Amygdala (tissue), 56 donors: Measurements from ENCODE around the gene GID4.
A peak's percentile ranks its signal among the peaks of the same experiment; 100 is the strongest.

Experiments
- DNase-seq, 56 donors: peaks; one replicate each; lab custom pipeline; 2025; lab: John Stamatoyannopoulos, UW

The GID4 gene

GRCh38 chr17:18093616-18094408 lies 54.6 kb downstream of the GID4 start:
- peak in 5 of 56 donors; percentile 8 to 65 (median 31) for DNase-seq

GRCh38 chr17:18094409-18094807 lies 55.2 kb downstream of the GID4 start:
- no peak for DNase-seq

DNA sequence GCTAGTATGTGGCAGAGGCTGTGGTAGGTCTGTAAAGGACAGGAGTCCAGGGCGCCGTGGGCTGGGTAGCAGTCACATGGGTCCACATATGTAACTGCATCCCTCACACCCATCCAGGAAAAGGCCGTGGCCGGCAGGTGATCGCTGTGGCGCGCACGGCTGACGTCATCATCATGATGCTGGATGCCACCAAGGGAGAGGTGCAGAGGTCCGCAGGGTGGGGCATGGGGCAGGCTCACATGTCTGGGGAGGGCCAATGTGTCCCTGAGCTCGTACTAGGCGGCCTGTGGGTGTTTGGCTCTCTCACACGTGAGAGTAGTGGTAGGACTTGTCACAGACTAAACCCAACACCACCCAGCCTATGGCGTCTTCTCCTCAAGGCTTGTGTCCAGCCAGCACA lies 60.3 kb downstream of the GID4 start:
- no peak for DNase-seq

GRCh38 chr17:18100616-18101015 lies 61.4 kb downstream of the GID4 start:
- DNase-seq: no peak

DNA sequence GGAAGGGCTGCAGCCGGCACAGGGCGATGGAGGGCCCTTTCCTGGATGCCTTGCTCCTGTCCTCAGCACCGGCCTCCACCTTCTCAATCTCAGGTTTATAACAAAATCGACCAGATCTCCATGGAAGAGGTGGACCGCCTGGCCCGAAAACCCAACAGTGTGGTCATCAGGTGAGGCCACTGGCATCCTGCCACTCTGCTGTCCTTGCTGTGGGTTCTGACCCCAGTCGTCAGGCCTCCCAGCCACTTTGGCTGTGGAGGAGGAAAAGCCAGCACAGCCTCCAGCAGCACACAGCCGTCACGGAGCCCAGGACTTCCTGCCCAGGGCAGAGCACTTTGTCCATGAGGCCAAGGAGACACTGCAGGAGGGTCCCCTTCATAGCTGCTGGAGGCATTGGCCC lies 62.6 kb downstream of the GID4 start:
- DNase-seq: no peak

DNA sequence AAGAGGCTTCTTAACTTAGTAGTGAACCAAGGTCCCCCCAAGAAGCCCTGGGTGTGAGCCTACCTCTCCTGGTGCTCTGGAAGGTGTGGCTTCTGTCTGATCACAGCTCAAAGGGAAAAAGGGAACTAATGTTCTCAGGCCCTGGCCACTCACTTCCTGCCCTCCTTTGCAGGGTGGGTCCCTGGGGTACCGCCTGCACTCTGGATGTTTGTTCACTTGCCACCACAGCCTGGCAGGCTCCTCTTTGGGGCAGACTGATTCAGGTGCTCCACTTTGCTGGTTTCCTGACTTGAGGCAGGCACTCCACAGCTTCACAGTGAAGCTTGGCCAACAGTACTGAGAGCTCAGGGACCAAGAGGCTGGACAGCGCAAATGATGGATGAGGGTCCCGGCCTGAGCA lies 63.4 kb downstream of the GID4 start:
- no peak for DNase-seq

DNA sequence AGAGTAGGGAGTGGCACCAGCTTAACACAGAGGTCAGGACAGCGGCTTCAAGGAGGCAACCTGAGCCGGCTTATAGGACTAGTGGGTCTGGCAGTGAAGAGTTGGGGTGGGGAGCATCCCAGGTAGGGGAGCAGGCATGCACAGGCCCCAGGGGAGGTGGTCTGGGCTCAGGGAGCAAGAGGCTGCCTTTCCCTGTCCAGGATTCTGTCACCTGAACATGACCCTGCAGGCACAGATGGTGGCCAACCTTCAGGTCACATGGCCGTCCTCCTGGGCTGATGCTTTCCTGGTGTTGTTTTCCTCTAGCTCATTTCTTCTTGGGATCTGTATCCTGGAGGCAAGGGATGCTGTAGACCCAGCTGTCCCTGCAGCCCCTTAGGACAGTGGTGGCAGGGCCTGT lies 65.8 kb downstream of the GID4 start:
- DNase-seq: no peak

- no peak for DNase-seq
Measured at GRCh38 chr17:18105595-18105994, 66.4 kb downstream of the GID4 start.

- no peak for DNase-seq
Measured at GRCh38 chr17:18106211-18106610, 67.0 kb downstream of the GID4 start.

DNA sequence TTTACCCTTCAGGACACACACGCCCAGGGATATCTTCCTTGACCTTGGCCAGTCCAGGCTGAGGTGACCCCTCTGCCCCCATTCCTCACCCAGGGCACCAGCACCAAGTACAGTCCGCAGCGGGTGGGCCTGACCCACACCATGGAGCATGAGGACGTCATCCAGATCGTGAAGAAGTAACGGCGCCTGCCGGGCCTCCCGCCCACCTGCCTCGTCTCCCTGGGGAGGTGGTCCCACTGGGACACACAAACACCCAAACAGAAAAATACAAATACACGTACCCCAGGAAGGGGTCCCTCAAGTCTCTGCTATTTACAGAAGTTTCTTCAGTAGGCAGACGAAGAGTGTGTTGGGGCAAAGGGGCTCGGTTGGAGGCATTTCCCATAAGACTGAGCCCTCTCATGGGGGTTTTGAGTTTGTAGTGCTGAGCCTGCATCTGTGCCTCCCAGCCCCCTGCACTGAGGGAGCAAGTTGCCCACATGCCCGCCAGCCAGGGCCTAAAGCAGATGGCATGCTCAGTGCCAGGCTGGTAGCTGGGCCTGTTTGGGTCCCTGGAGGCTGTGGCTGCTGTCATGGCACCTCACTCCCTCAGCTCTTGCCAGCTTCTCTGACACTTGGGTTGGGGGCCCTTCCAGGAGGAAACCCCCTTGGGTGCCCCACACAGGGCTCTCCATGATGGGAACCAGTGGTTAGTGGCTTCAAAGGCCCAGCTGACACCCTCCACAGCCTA lies 68.0 kb downstream of the GID4 start:
- DNase-seq: no peak

DNA sequence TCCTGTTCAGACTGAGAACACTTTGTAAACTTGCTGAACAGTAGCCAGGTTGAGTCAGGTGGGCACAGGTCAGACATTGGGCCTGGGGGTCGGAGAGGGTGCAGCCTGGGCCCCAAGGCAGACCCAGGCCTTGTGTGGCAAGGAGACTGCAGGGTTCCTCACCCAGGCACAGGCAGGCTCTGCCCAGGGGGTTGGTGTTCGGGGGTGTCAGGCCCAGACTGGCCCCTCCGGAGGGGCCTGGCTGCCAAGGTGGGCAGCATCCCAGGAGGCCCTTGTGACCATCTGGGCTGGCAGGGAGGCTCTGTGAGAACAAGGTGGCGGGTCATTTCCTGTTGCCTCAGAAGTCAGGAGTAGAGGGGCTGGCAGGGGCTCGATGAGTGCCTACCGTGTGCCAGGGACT lies 68.8 kb downstream of the GID4 start:
- peak in 4 of 56 donors; percentile 2 to 49 (median 24) for DNase-seq

DNA sequence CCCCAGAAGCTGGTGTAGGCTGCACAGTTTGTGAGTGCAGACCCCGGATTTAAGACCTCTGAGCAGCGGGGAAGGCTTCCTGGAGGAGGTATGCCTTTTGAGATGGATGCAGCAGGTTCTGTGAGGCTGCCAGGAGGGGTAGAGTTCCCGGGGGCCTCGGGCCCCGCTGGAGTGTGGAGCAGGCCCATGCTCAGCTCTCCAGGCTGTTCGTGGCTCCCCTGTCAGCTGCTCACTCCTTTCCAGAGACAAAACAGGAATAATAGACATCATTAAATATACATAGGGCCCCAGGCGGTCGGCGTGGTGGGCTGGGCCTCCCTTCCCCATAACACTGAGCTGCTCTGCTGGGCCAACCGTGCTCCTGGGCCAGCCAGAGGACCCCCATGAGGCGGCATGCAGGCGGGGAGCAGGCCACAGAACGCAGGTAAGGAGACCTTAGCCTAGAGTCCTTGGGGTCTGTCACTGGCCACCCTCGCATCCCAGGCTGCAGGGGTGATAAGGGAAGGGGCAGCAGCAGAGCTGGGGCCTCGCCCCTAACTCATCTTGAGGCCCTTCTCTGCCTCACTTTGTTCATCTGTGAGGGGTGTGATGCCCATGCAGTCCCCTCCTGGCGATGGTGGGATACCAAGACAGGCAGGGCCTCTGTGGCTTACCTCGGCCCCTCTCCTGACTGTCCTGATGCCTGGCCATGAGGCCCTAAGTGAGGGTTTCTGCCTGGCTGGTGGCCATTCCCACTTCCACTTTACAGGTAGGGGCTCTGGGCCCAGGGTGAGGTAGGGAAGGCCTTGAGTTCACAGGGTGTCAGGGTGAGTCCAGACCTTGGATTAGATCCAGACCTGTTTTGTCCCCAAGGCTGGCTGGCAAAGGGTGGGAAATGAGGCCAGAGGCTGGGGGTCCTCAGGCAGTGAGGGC lies 69.4 kb downstream of the GID4 start, which contains the start of gene MYO15A:
MYO15A (plus strand) TSS at position 356 of the 912 bp plus-strand sequence. CDS start 10,045 bp downstream, outside the sequence.
- no peak for DNase-seq

- no peak for DNase-seq
Measured at GRCh38 chr17:18109935-18110485, 70.8 kb downstream of the GID4 start.

GRCh38 chr17:18110636-18111145 lies 71.5 kb downstream of the GID4 start:
- DNase-seq: no peak

GRCh38 chr17:18111330-18111971 lies 72.2 kb downstream of the GID4 start:
- DNase-seq: no peak

DNA sequence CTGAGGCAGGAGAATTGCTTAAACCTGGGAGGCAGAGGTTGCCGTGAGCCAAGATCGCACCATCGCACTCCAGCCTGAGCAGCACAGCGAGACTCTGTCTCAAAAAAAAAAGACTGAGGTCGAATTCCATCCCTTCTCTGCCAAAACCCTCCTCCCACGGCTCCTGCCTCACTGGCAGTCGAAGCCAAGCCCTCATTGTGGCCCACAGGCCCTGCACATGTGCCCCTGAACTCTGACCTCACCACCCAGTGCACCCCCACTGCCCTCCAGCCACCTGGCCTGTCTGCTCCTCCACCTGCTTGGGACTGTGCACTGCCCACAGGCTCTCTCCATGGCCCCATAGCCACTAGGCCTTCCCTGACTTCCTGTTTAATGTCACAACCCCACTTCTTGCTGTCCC lies 76.3 kb downstream of the GID4 start:
- DNase-seq: no peak

- DNase-seq: no peak
Measured at GRCh38 chr17:18116078-18116477, 76.9 kb downstream of the GID4 start.

DNA sequence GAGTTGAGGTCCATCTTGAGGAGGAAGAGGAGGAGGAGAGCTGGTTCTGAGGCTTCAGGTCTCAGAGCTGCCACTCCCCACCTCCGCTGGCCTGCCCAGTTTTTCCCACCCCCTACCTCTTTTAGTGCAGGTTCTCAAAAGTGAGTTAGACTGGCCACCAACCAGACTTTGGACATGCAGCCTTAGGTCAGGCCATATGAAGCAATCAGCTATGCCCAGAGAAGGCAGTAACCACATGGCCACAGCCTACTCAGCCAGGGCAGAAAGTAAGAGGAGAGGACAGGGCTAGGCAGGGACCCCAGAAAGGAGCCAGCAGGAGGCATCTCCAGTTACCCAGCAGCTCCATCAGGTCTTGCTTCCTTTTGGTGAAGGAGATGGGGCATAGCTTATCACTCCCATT lies 78.3 kb downstream of the GID4 start:
- DNase-seq: no peak
